MCF 10A (cell line): ENCODE measurements around the gene KLRC1. TPM values are rescaled to one million over a fixed set of nuclear protein-coding genes. Genes with fewer than 3 reads are reported as not detected.
"Not testable (repeated sequence)": the region's sequence is repeated elsewhere in the genome, so short reads cannot be mapped to it uniquely, and the experiment has no call there.

Experiments used
- BruUV-seq: library from RNA; stranded (reverse); fragments of 400-500 nt; replicated peaks from 2 replicates; lab custom pipeline; 2021; lab: Mats Ljungman, UMichigan
- CTCF ChIA-PET: fragments of 300-600 bp; sonication (Branson Sonifier 250); formaldehyde crosslinking; extraction: SDS; loops from one replicate; lab custom pipeline; 2021; ENCODE audit warnings: antibody characterized with exemption, inconsistent platforms; lab: Yijun Ruan, JAX
- POLR2A ChIA-PET: fragments of 300-600, 350-650 bp; sonication (Branson Sonifier 250); formaldehyde crosslinking; extraction: SDS; loops from one replicate; lab custom pipeline; 2020; ENCODE audit warnings: antibody characterized with exemption, inconsistent platforms; lab: Yijun Ruan, JAX
- DNase-seq: peaks from one replicate; pipeline ENCODE4 v3.0.0-alpha.2; 2018; ENCODE audit not compliant: unreplicated experiment
- H3K27ac Mint-ChIP-seq: one replicate; pipeline ENCODE4 v1.8.0; 2022; ENCODE audit warnings: mild to moderate bottlenecking, low read depth, mixed read lengths; ENCODE audit not compliant: unreplicated experiment
- H3K27me3 Mint-ChIP-seq: one replicate; pipeline ENCODE4 v1.8.0; 2022; ENCODE audit warnings: mixed read lengths; ENCODE audit not compliant: insufficient read depth, unreplicated experiment
- H3K36me3 Mint-ChIP-seq: one replicate; pipeline ENCODE4 v1.8.0; 2022; ENCODE audit warnings: mild to moderate bottlenecking, moderate library complexity, mixed read lengths; ENCODE audit not compliant: insufficient read depth, unreplicated experiment
- H3K4me1 Mint-ChIP-seq: one replicate; pipeline ENCODE4 v1.8.0; 2022; ENCODE audit warnings: mixed read lengths; ENCODE audit not compliant: insufficient read depth, unreplicated experiment
- H3K4me3 Mint-ChIP-seq: one replicate; pipeline ENCODE4 v1.8.0; 2022; ENCODE audit warnings: mild to moderate bottlenecking, moderate library complexity, mixed read lengths; ENCODE audit not compliant: unreplicated experiment
- H3K9me3 Mint-ChIP-seq: one replicate; pipeline ENCODE4 v1.8.0; 2022; ENCODE audit warnings: mixed read lengths; ENCODE audit not compliant: unreplicated experiment
- intact Hi-C: fragments of 100-400 bp; cut with micrococcal nuclease; formaldehyde crosslinking; loops from 2 replicates; pipeline ENCODE4 v1.14.1; 2022
- total RNA-seq: library from RNA; stranded (reverse); gene quantifications from 2 replicates; pipeline ENCODE4 v1.2.3, GENCODE V29; 2022
- TF ChIP-seq, protein P1 (sequence below): fragments of 200-600 bp; IDR thresholded peaks from one replicate; pipeline ENCODE4 v1.8.0; 2022; ENCODE audit warnings: antibody characterized with exemption, mild to moderate bottlenecking; ENCODE audit not compliant: unreplicated experiment

Gene KLRC1
- total RNA-seq, 1 experiment from 2014 or later, result not detected

DNA sequence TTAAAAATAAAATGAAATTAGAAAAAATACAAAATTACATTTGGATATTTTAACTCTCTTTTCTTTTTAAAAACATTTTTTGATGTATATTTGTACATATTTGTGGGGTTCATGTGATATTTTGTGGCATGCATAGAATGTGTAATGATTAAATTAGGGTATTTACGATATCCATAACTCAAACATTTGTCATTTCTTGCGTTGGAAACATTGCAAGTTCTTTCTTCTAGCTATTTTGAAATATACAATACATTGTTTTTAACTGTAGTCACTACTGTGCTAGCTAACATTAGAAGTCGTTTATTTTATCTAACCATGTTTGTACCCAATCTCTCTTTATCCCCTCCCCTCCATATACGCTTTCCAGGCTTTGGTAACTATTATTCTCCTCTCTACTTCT, 38.6 kb upstream of the KLRC1 start:
- DNase-seq, result no peak
- H3K4me1 Mint-ChIP-seq, result no peaks in the 10 kb centered on the region
- no peak overlapping the region for H3K27ac Mint-ChIP-seq
- CTCF ChIA-PET, result no interaction called here
- no peaks in the 10 kb centered on the region for H3K9me3 Mint-ChIP-seq
- H3K36me3 Mint-ChIP-seq, result no peaks in the 10 kb centered on the region
- no TSS peak for BruUV-seq
- POLR2A ChIA-PET, result no interaction called here
- H3K27me3 Mint-ChIP-seq, result no peaks in the 10 kb centered on the region
- TF ChIP-seq, protein P1, sequence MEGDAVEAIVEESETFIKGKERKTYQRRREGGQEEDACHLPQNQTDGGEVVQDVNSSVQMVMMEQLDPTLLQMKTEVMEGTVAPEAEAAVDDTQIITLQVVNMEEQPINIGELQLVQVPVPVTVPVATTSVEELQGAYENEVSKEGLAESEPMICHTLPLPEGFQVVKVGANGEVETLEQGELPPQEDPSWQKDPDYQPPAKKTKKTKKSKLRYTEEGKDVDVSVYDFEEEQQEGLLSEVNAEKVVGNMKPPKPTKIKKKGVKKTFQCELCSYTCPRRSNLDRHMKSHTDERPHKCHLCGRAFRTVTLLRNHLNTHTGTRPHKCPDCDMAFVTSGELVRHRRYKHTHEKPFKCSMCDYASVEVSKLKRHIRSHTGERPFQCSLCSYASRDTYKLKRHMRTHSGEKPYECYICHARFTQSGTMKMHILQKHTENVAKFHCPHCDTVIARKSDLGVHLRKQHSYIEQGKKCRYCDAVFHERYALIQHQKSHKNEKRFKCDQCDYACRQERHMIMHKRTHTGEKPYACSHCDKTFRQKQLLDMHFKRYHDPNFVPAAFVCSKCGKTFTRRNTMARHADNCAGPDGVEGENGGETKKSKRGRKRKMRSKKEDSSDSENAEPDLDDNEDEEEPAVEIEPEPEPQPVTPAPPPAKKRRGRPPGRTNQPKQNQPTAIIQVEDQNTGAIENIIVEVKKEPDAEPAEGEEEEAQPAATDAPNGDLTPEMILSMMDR, result no peak
- intact Hi-C loops, result no loop called here
- H3K4me3 Mint-ChIP-seq, result no peak overlapping the region

- H3K4me3 Mint-ChIP-seq, H3K27ac Mint-ChIP-seq, H3K9me3 Mint-ChIP-seq, DNase-seq, H3K4me1 Mint-ChIP-seq, POLR2A ChIA-PET, H3K36me3 Mint-ChIP-seq, BruUV-seq, CTCF ChIA-PET, intact Hi-C loops, H3K27me3 Mint-ChIP-seq: not testable (repeated sequence)
These were observed 34.2 kb upstream of the KLRC1 start for GRCh38 chr12:10487328-10487727.

- DNase-seq, intact Hi-C loops, H3K36me3 Mint-ChIP-seq, H3K4me1 Mint-ChIP-seq, H3K27ac Mint-ChIP-seq, H3K4me3 Mint-ChIP-seq, H3K27me3 Mint-ChIP-seq, BruUV-seq, H3K9me3 Mint-ChIP-seq: not testable (repeated sequence)
- ChIA-PET POLR2A (interaction anchor here (0.7 kb wide), 1 partner anchor 15 kb away, joined by 3 read pairs; no protein-coding TSS in a partner anchor), CTCF (interaction anchor here (0.6 kb wide), 2 partner anchors 32 to 117 kb away, joined by 3 read pairs; no protein-coding TSS in a partner anchor)
These were observed 28.7 kb upstream of the KLRC1 start for GRCh38 chr12:10481901-10482300.

GRCh38 chr12:10472808-10473207, 19.6 kb upstream of the KLRC1 start:
- H3K4me1 Mint-ChIP-seq, H3K27ac Mint-ChIP-seq, POLR2A ChIA-PET, intact Hi-C loops, BruUV-seq, H3K4me3 Mint-ChIP-seq, H3K36me3 Mint-ChIP-seq, DNase-seq, H3K27me3 Mint-ChIP-seq, CTCF ChIA-PET: not testable (repeated sequence)
- H3K9me3 Mint-ChIP-seq, result peaks cover 17% of the 10 kb centered on the region

DNA sequence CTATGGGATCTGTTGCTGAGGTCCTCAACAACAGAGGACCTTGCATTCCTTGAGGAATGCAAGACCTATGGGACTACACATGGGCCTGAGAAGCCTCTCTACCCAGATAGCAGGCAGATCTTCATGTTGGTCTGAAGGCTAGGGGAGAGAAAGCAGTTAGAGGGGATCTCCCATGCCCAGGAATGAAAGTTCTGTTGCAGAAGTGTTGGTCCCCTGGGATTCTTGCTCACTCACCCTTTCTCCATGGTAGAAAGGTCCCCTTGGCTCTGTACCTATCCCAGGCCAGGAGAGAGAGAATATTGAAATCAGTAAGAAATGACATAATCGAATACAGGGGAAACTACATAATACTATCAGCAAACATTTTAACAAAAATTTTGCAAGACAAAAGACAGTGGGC, 16.5 kb upstream of the KLRC1 start:
- ChIA-PET CTCF (no interaction called here), POLR2A (no interaction called here)
- intact Hi-C loops, result no loop called here
- no peak for DNase-seq
- no peak overlapping the region for H3K27ac Mint-ChIP-seq
- H3K9me3 Mint-ChIP-seq, result no peaks in the 10 kb centered on the region
- H3K4me1 Mint-ChIP-seq, result no peaks in the 10 kb centered on the region
- no peak overlapping the region for H3K4me3 Mint-ChIP-seq
- TF ChIP-seq, protein P1, result no peak
- H3K36me3 Mint-ChIP-seq, result peaks cover 5% of the 10 kb centered on the region
- no TSS peak for BruUV-seq
- no peaks in the 10 kb centered on the region for H3K27me3 Mint-ChIP-seq
